Sigmoid colon (tissue), 4 donors: ENCODE results near the gene KIF5C.

Experiments used
- CTCF ChIP-seq, 4 experiments: fragments of 450-650 bp in 3 of 4; fragments of 200-600 bp in 1 of 4; IDR thresholded peaks; one replicate each; pipeline ENCODE4 v1.5.1; 2016 to 2019; ENCODE audit warnings: antibody characterized with exemption in 4 of 4, mild to moderate bottlenecking in 3 of 4, moderate library complexity in 2 of 4
- EP300 ChIP-seq, 4 donors: sonication (generic); formaldehyde crosslinking; IDR thresholded peaks; one replicate each; pipeline ENCODE4 v1.6.1; 2017; ENCODE audit warnings: antibody characterized with exemption in 4 of 4
- POLR2A ChIP-seq, 2 donors: fragments of 450-650 bp; IDR thresholded peaks; one replicate each; pipeline ENCODE4 v1.6.1; 2016; ENCODE audit warnings: antibody characterized with exemption in 2 of 2, mild to moderate bottlenecking in 2 of 2, moderate library complexity in 2 of 2
- POLR2AphosphoS5 ChIP-seq, 4 donors: sonication (generic); formaldehyde crosslinking; IDR thresholded peaks; one replicate each; pipeline ENCODE4 v1.6.1; 2017; ENCODE audit warnings: antibody characterized with exemption in 4 of 4

- TF ChIP-seq CTCF (IDR thresholded peaks at IDR 0.05), result no peak
- no peak for TF ChIP-seq EP300 (IDR thresholded peaks at IDR 0.05)
- TF ChIP-seq POLR2AphosphoS5 (IDR thresholded peaks at IDR 0.05), result no peak
- TF ChIP-seq POLR2A (IDR thresholded peaks at IDR 0.05), result no peak
Observed at GRCh38 chr2:148842050-148842449, 33.0 kb upstream of the KIF5C start.
